NCI-H2107 treated with DMSO at 0.1 percent for 48 hours (cell line): ENCODE data around the gene CBX4.

Experiments used
- DNase-seq: peaks from one replicate; lab custom pipeline; 2025; ENCODE audit not compliant: unreplicated experiment; lab: John Stamatoyannopoulos, UW

CBX4 gene

DNA sequence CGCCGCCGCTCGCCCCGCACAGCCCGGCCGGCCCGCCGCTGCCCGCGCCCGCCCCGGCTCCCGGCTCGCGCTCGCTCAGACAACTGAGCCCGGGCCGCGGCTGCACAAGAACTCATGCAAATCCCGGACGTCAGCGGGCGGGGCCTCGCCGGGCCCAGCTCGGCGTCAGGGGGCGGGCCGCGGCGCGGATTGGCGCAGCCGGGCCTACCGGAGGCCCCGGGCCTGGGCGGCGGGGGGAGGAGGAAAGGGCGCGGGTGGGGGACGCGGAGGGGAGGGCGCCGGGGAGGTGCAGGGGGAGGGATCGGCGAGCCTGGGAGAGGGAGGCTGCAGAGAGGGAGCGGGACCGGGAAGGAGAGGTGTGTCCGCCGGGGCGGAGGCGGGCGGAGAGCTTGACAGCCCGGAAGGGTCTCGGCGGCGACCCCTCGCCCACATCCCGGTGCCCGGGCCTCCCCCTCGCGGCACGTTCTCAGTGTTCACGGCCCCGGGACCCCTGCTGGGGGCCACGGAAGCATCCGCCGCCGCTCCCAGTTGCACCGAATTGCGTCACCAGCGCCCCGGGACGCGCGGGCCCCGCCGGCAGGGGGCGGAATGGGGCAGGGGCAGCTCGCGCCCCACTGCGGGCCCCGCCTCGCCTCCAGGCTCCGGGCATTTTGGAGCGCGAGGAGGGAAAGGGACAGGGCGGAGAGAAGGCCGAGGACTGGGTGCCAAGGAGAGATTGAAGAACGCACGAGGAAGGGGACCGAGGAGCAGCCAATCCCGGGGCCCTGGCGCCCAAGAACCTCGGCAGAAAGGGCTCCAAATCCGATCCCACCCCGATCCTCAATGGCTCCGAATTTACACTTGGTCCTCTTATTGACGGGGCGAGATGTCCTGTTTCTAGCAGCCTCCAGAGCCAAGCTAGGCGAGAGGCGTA is at the start of gene CBX4:
TSS of gene CBX4 (minus strand) at position 85 of the 913 bp plus-strand sequence. CDS start 189 bp downstream, outside the sequence.
- DNase-seq: peak; percentile 83

DNA sequence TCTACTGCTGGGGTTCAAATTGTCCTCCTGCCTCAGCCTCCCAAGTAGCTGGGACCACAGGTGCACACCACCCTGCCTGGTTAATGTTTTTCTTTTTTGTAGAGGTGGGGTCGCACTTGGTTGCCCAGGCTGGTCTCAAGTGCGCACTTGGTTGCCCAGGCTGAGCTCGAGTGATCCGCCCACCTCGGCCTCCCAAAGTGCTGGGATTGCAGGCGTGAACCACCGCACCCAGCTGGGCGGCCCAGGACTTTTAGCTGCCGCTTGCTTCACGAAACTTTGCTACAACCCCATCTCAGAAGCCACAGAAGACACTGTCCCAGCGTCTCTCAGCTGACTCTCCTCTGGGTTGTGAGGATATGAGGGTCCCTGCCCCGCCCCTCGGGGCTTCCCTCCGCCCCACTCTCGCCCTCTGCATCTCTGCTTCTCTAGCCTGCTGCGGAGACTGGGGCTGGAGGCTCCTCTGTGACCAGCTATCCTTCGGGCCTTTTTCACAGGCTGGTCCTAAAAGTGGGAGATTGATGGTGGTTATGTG is 48.8 kb upstream of the CBX4 start:
- DNase-seq: no peak

DNA sequence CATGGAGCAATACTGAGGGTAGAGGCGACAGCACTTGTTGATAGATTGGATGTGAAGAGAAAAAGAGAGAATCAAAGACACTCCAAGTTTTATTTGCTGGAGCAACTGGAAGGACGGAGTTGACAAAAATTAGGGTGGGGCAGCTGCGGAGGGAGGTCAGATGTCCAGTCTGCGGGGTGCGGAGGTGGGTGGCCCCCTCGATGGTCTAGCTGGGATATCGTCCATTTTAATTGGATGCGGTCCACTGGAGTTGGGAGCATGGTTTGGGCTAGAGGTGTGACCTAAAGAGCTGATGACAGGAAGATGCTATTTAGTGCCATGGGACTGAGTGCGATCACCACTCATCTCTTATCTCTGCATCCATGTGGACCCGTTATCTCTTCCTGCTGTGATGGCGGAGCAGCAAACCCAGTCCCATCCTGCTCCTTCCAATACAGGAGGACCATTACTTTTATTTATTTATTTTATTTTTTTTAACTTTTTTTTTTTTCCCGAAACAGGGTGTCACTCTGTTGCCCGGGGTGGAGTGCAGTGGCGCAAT is 48.3 kb upstream of the CBX4 start:
- DNase-seq: no peak

DNA sequence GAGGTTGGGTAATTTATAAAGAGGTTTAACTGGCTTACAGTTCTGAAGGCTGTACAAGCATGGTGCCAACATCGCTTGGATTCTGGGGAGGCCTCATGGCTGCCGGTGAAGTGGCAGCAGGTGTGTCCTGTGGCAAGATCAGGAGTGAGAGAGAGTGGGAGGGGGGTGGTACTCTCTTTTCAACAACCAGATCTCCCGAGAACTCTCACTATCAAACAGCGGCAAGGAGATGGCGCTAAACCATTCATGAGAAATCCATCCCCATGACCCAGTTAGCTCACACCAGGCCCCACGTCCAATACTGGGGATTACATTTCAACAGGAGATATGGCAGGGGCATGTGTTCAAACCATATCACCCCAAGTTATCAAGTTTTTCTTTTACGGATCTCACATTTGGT is 44.0 kb upstream of the CBX4 start:
- DNase-seq: no peak

DNA sequence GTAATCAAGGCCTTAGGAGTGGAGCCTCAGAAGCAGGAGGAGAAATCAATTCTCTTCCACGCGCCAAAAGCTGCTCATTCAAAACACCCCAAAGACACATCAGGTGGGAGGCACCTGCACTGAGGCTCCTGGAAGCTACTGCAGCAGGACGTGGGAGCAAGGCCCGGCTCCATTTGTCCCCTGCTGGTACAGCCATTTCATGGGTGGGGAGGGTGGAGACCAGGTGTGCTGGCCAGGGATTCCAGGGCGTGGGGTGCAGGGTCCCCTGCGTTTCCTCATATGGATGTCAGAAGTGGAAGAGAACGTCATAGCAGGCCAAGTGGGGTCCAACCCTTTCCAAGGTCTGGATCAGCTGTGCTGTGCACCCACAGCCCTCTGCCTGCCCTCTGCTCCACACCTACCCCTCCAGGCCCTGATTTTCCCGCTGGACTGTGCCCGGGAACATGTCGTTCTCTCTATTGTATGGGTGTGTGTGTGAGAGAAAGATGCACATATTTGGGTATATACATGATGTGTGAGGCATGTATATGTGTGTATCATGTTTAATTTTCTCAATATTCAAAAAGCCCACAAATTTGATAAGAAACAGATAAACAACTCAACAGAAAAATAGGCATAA is 39.2 kb upstream of the CBX4 start:
- no peak for DNase-seq

DNA sequence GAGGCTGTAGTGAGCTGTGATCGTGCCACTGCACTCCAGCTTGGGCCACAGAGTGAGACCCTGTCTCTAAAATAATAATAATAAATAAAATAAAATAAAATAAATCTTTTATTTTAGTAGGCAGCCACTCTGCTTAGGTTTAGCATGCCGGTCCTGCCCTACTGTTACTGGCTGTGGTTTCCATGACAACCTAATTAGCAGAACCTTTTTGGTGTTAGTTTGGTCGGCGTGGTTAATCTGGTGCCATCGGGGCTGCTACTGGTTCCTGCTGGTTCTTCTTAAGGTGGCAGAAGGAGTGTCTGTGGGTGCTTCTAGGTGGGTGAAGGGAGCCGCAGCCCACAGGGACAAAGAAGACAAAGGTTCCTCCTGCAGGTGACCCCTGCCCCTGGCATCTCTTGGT is 37.8 kb upstream of the CBX4 start:
- no peak for DNase-seq

DNA sequence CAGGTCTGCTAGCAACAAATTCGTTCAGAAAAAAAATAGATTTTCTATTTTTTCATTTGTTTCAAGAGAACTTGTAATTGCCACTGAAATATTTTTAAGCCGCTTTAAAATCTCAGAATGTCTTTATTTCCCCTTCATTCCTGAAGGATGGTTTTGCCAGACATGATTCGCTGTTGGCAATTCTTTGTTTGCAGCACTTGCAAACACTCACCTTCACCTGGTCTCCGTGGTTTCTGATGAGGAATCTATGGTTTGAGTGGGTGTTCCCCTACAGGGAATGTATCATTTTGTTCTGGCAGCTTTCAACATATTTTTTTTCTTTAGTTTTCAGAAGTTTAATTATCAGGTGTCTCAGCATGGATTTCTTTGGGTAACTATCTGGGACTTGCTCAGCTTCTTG is 36.3 kb upstream of the CBX4 start:
- DNase-seq: no peak

DNA sequence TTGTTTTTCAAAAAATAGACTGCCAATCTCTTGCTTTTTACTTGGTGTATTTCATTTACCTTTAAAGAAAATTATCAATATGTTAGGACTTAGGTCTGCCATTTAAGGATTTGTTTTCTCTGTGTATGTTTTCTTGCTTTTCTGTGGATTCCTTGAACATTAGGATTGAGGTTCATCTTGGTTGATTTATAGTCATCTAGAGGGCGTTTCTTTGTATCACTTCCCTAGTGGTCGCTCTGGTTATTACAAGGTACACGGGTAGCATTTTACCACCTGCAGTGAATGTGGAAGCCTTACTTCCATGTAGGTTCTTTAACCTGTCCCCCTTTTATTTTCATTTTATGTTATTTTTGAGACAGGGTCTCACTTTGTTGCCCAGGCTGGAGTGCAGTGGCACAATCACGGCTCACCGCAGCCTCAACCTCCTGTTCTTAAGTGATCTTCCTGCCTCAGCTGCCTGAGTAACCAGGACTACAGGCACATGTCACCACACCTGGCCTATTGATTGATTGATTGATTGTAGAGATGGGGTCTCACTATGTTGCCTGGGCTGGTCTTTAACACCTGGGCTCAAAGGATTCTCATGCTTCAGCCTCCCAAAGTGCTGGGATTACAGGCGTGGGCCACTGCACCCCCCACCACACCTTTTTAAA is 35.2 kb upstream of the CBX4 start:
- no peak for DNase-seq

DNA sequence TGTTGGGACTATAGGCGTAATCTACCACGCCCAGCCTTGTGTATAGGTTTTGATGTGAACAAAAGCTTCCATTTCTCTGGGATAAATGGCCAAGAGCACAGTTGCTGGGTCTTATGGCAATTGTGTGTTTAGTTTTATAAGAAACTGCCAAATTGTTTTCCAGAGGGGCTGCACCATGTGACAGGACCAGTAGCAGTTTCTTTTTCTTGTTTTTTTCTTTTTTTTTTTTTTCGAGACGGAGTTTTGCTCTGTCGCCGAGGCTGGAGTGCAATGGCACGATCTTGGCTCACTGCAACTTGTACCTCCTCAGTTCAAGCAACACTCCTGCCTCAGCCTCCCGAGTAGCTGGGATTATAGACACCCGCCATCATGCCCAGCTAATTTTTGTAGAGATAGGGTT is 34.3 kb upstream of the CBX4 start:
- DNase-seq: no peak

DNA sequence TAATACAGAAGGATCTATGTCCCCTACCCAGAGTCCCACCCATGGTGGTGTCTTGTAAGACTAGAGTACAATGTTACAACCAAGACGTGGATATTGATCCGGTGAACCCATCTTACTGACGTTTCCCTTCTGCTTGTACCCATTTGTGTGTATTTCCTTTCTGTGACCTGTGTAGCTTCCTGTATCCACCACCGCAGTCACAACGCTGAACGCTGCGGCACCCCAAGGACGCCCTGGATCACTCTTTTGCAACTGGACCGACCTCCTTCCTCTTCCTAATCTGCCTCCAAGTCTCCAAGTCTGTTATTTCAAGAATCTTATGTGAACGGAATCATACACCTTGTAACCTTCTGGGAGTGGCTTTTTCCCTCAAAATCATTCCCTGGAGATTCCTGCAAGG is 33.5 kb upstream of the CBX4 start:
- DNase-seq: no peak

DNA sequence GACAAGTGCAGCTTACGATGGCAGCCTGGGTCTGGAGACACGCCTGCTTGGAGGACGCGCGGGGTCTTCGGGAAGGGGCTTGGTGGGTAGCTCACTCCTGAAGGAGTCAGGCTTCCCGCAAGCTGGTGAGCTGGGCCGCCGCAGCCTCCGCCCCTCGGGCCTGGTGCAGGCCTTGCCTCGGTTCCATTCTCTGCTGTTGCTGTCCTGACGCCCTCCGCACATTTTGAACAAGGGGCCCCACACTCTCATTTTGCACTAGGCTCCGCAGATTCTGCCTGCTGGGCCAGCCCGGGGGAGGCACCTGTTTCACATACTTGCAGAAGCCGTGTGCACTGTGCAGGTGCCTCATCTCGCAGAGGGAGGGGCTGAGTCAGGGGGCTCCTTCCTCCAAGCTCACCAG is 31.9 kb upstream of the CBX4 start:
- no peak for DNase-seq

DNA sequence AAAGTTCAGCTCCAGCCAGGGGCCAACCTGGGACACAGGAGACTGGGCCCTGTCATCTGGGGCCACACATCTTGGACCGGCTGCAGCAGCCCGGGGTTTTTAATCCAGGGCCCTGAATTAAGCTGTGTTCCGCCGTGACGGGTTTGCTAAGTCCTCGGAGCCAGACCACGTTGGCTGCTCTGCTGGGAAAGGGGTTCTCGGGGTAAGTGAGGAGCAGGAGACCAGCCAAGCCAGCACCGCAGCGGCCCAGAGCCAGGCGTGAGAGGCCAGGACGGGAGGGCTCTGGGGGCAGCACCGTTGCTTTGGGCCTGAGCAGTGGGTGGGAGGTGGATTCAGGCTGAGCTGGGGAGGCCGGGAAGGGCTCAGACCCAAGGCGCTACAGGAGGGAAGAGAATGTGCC is 31.3 kb upstream of the CBX4 start:
- DNase-seq: no peak

DNA sequence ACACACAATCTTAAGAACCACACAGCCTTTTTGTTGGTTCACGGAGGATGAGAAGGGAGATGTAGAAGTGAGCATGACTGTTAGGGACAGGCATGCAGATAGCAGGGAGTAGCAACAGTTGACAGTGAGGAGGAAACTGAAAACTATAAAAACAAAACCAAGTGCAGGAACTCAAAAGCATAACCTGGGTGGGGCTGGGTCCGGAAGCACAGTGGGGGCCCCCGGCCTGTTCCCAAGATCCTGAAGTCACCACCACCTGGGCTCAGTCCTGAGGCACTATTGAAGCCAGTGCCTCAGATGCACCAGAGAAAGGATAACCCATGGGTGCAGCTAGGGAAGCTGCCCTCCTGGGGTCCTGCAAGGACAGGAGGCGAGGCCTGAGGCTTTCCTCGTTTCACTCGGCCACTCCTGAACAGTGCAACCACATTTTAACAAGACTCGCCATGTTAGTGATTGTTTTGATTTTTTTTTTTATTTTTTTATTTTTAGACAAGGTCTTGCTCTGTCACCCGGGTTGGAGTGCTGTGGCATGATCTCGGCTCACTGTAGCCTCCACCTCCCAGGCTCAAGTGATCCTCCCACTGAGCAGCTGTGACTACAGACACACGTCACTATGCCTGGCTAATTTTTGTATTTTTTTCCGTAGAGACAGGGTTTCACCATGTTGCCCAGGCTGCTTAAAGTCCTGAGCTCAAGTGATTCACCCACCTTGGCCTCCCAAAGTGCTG is 27.7 kb upstream of the CBX4 start:
- no peak for DNase-seq

DNA sequence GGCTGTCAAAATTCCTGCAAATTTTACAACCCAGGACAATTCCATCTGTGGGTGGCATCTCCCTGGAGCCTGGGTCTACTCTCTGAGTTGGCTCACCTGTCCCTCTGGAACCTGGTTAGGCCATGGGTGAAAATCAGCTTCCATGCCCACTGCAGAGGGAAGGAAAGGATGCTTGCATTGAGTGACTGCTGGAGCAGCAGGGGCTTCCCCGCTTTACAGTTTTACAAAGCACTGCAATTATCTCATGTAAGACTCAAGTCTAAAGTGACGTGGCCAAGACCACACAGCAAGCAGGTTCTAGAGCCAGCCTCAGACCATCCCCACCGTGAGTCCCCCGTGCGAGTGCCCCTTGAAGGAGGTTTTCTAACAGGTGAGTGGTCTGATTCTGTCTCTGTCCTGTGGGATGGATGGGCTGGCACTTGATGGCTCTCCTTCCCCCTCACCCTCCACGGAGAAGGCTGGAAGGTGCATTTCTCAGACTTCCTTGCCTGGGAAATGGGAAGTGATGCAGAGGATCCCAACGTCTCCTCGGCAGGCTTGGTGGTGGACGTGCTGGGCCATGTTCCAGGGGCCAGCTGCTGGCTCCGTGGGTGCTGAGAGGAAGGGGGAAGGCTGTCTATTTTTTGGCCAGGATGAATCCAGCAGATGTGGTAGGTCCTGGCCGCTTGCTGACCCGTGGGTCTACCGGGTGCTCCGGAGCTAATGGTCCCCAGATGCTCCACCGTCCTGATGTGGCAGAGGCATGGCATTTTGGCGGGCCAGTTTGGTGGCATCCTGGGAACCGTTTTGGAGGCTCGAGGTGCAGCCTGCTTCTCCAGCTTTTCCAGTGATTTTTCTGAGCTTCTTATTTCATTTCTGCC is 26.3 kb upstream of the CBX4 start:
- no peak for DNase-seq

DNA sequence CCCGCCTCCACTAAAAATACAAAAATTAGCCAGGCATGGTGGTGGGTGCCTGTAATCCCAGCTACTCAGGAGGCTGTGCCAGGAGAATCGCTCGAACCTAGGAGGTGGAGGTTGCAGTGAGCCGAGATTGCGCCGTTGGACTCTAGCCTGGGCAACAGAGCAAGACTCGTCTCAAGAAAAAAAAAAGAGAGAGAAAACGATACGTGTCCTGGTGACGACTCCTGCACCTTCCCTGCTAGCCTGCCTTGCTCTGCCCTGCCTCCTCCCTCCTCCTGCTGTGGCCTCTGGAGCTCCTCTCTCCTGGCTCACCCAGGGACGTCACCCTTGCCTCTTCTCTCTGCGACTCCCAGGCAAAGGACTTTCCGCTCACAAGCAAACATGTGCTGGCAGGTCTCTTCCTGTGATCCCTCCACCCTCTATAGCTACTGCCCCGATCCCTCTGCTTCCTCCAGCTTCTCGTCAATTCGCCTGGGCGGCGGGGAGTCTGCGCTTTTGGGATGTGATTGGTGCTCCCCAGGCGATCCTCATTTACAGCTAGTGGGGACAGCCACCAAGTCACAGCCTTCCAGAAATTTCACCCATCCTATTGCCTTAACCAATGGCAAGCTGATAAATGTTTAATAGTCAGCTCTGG is 25.5 kb upstream of the CBX4 start:
- DNase-seq: no peak

DNA sequence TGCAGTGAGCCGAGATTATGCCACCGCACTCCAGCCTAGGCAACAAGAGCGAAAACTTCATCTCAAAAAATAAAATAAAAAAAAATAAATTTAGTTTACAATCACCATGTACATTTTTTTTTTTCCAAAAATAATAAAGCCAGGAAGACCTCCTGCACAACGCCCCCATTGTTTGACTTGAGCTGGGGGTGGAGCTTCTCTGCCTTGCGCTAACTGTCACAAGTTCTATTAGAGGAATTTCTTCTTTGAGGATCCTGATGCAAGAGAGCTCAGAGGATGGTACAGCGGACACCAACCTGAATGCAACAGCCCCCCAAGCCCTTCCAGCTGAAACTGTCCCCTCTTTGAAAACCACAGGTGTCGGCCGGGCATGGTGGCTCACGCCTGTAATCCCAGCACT is 24.9 kb upstream of the CBX4 start:
- no peak for DNase-seq

DNA sequence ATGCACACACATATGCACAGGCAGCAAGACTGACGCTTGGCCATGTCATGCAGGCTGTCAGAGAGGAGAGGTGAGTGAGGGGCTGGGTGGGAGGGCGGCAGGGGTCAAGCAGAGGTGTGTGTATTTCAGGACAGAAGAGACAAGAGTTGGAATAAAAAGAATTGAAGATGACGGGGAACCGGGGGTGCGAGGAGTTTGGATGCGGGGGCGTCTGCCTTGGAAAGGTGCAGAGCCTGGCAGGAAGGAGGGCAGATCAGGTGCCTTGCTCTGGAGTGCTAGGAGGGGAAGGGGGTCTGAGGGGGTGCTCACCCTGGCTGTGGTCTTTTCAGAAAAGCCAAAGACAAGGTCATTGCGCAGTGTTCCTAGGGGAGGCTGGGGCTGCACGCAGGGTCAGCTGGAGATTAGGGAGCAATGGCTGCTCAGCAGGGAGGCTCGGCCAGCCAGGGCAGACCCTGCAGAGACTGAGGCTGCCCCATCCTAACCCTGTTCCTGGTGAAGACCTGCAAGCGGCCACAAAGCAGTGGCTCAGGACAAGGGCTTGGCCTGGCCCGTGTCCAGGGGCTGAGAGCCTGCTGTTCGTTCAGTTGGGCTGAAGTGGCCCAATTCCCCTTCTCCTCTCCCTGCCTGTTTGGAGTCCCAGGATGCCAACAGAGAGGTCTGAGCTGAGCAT is 23.7 kb upstream of the CBX4 start:
- no peak for DNase-seq

DNA sequence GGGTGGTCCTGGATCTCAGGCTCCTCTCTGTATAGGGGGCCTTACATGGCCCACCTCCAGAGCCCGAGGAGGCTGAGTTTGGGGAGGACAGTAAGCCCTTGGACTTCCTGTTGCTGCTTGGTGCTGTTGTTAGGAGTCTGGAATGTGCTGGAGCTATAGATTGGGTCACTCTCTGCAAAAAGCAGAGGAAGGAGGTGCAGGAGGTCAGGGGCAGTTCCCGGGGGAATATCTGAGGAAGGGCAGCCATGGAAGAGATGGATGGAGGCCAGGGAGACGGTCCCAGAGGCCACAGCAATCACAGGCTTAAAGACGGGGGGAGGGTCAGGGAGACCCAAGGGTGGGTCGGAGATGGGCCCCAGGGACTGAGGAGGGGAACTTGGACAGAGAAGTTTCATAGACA is 23.0 kb upstream of the CBX4 start:
- DNase-seq: no peak
